ENCODE results near the gene KANK3.

GRCh38 chr19:8366121-8366581 lies 23.1 kb upstream of the KANK3 start:
- TF ChIP-seq CTCF (conservative IDR thresholded peaks at IDR 0.05 in 1 of 2, IDR thresholded peaks at IDR 0.05 in 1 of 2; ENCODE audit: low read depth in 1 of 2, low read length in 2 of 2), result no peak
- TF ChIP-seq EZH2 (IDR thresholded peaks at IDR 0.05; ENCODE audit: low read length, missing control alignments), result no peak

Measured in fibroblast of lung (primary cell).